H1 (cell line): ENCODE results near the gene RASAL2. TPM values are rescaled to one million over a fixed set of nuclear protein-coding genes. Genes with fewer than 3 reads are reported as not detected.

Experiments used
- CTCF ChIA-PET: fragments of 300-600 bp; sonication (Branson Sonifier 250); formaldehyde crosslinking; loops from one replicate; lab custom pipeline; 2021; ENCODE audit not compliant: partially characterized antibody; lab: Charles Lee
- POLR2A ChIA-PET: fragments of 300-600 bp; sonication (Branson Sonifier 250); formaldehyde crosslinking; loops from one replicate; lab custom pipeline; 2021; ENCODE audit warnings: inconsistent platforms; ENCODE audit not compliant: partially characterized antibody; lab: Charles Lee
- DNase-seq, 2 experiments: peaks; one replicate each; pipeline versions ENCODE4 v3.0.0 to v3.0.0-alpha.2; 2010 to 2022; ENCODE audit warnings: low spot score in 2 of 2, low read depth in 1 of 2, mixed read lengths in 1 of 2
- FAIRE-seq: peaks from 2 replicates; lab custom pipeline; 2011; peaks lifted over from hg19 to GRCh38; lab: Jason Lieb, UNC
- H2AFZ ChIP-seq: 2 replicates; pipeline ENCODE4 v1.8.1; 2012; ENCODE audit warnings: low read length, inconsistent platforms
- H2AK5ac ChIP-seq: 2 replicates; pipeline ENCODE4 v1.6.1; 2013; ENCODE audit warnings: low read depth, low read length
- H2BK120ac ChIP-seq: replicated peaks from 2 replicates; pipeline ENCODE3; 2013; ENCODE audit warnings: low read depth, low read length, inconsistent platforms
- H2BK12ac ChIP-seq: 2 replicates; pipeline ENCODE4 v1.6.1; 2013; ENCODE audit warnings: low read depth, low read length
- H2BK15ac ChIP-seq: 2 replicates; pipeline ENCODE4 v1.6.1; 2013; ENCODE audit warnings: low read length
- H2BK20ac ChIP-seq: 2 replicates; pipeline ENCODE4 v1.6.1; 2013; ENCODE audit warnings: low read length
- H2BK5ac ChIP-seq: 2 replicates; pipeline ENCODE4 v1.6.1; 2013; ENCODE audit warnings: low read depth, low read length
- H3K14ac ChIP-seq: 2 replicates; pipeline ENCODE4 v1.6.1; 2013; ENCODE audit warnings: inconsistent platforms; ENCODE audit not compliant: insufficient read length
- H3K18ac ChIP-seq: 2 replicates; pipeline ENCODE4 v1.6.1; 2013; ENCODE audit warnings: low read length; ENCODE audit errors: extremely low read depth
- H3K23ac ChIP-seq: 2 replicates; pipeline ENCODE4 v1.6.1; 2013; ENCODE audit warnings: inconsistent platforms; ENCODE audit not compliant: insufficient read length
- H3K23me2 ChIP-seq: 2 replicates; pipeline ENCODE4 v1.6.1; 2013; ENCODE audit warnings: low read depth, low read length
- H3K27ac ChIP-seq: 2 replicates; pipeline ENCODE4 v1.6.1; 2011; ENCODE audit warnings: low read depth, low read length, inconsistent platforms
- H3K27me3 ChIP-seq, 4 experiments: replicated peaks in 1 of 4; 1 replicate in 1 of 4; 2 replicates in 3 of 4; pipeline versions ENCODE4 v1.6.1 to v1.8.1; 2011 to 2013; ENCODE audit warnings: low read length in 3 of 4, mild to moderate bottlenecking in 3 of 4, inconsistent platforms in 2 of 4, mixed read lengths in 2 of 4, moderate library complexity in 1 of 4; ENCODE audit not compliant: control insufficient read depth in 3 of 4, insufficient read depth in 3 of 4; ENCODE audit errors: extremely low read depth in 1 of 4
- H3K36me3 ChIP-seq, 4 experiments: 2 replicates each; pipeline versions ENCODE4 v1.6.1 to v1.8.1; 2011 to 2013; ENCODE audit warnings: mild to moderate bottlenecking in 4 of 4, low read length in 3 of 4, moderate library complexity in 2 of 4, control low read depth in 1 of 4, inconsistent platforms in 1 of 4; ENCODE audit not compliant: insufficient read depth in 4 of 4, control insufficient read depth in 2 of 4
- H3K4ac ChIP-seq: replicated peaks from 2 replicates; pipeline ENCODE3; 2013; ENCODE audit warnings: low read length, low read depth, mixed read lengths, inconsistent platforms; ENCODE audit not compliant: insufficient read length
- H3K4me1 ChIP-seq, 4 experiments: replicated peaks in 1 of 4; 1 replicate in 1 of 4; 2 replicates in 3 of 4; pipeline versions ENCODE4 v1.6.1 to v1.8.1; 2011 to 2013; ENCODE audit warnings: low read length in 3 of 4, inconsistent platforms in 2 of 4, mixed read lengths in 1 of 4; ENCODE audit not compliant: insufficient read depth in 4 of 4, control insufficient read depth in 3 of 4
- H3K4me2 ChIP-seq, 2 experiments: 2 replicates each; pipeline versions ENCODE4 v1.6.1 to v1.8.1; 2011 to 2013; ENCODE audit warnings: low read depth in 2 of 2, low read length in 2 of 2, control low read depth in 1 of 2, inconsistent platforms in 1 of 2, mild to moderate bottlenecking in 1 of 2; ENCODE audit not compliant: insufficient read depth in 1 of 2
- H3K4me3 ChIP-seq, 4 experiments: fragments of 200-600, 300-600 bp in 1 of 4; sonication (generic), shearing (Covaris generic), sonication (Bioruptor Twin) in 1 of 4; 2 replicates each; pipeline versions ENCODE4 v1.5.1 to v1.8.1; 2011 to 2016; ENCODE audit warnings: low read length in 4 of 4, low read depth in 3 of 4, control low read depth in 2 of 4, inconsistent platforms in 2 of 4, mild to moderate bottlenecking in 2 of 4, mixed read lengths in 1 of 4, moderate library complexity in 1 of 4; ENCODE audit not compliant: insufficient read depth in 2 of 4; ENCODE audit errors: extremely low read depth in 1 of 4
- H3K56ac ChIP-seq: replicated peaks from 2 replicates; pipeline ENCODE3; 2013; ENCODE audit warnings: low read depth, mild to moderate bottlenecking, mixed read lengths, low read length, inconsistent platforms; ENCODE audit not compliant: insufficient read length
- H3K79me1 ChIP-seq: 2 replicates; pipeline ENCODE4 v1.6.1; 2013; ENCODE audit warnings: low read depth, low read length, control low read depth
- H3K79me2 ChIP-seq, 2 experiments: 2 replicates each; pipeline versions ENCODE4 v1.6.1 to v1.8.1; 2012 to 2013; ENCODE audit warnings: low read length in 2 of 2, mild to moderate bottlenecking in 2 of 2, inconsistent platforms in 1 of 2; ENCODE audit not compliant: insufficient read depth in 2 of 2, control insufficient read depth in 1 of 2
- H3K9ac ChIP-seq, 4 experiments: replicated peaks in 1 of 4; 1 replicate in 1 of 4; 2 replicates in 3 of 4; pipeline versions ENCODE4 v1.6.1 to v1.8.1; 2011 to 2013; ENCODE audit warnings: low read depth in 3 of 4, low read length in 3 of 4, control low read depth in 2 of 4, mild to moderate bottlenecking in 2 of 4, moderate library complexity in 2 of 4, inconsistent platforms in 1 of 4; ENCODE audit errors: extremely low read depth in 1 of 4
- H3K9me3 ChIP-seq, 2 experiments: 2 replicates each; pipeline versions ENCODE4 v1.6.1 to v1.8.1; 2012 to 2013; ENCODE audit warnings: mild to moderate bottlenecking in 2 of 2, moderate library complexity in 2 of 2, control low read depth in 1 of 2, inconsistent platforms in 1 of 2, low read depth in 1 of 2, low read length in 1 of 2, mixed read lengths in 1 of 2; ENCODE audit not compliant: insufficient read depth in 2 of 2
- H4K20me1 ChIP-seq, 2 experiments: replicated peaks in 1 of 2; 2 replicates each; pipeline versions ENCODE3 to v1.8.1; 2011 to 2013; ENCODE audit warnings: inconsistent platforms in 2 of 2, low read length in 2 of 2, mild to moderate bottlenecking in 1 of 2; ENCODE audit not compliant: insufficient read depth in 2 of 2, control insufficient read depth in 1 of 2
- H4K5ac ChIP-seq: 2 replicates; pipeline ENCODE4 v1.6.1; 2013; ENCODE audit warnings: low read length, low read depth, mixed read lengths, inconsistent platforms; ENCODE audit not compliant: insufficient read length
- H4K8ac ChIP-seq: 2 replicates; pipeline ENCODE4 v1.8.0; 2013; ENCODE audit warnings: mild to moderate bottlenecking, moderate library complexity, low read length, inconsistent platforms; ENCODE audit not compliant: insufficient read depth; ENCODE audit errors: extremely low read depth
- H4K91ac ChIP-seq: replicated peaks from 2 replicates; pipeline ENCODE3; 2013; ENCODE audit warnings: low read length, mixed read lengths, inconsistent platforms; ENCODE audit not compliant: insufficient read length
- ATF3 ChIP-seq: IDR thresholded peaks from 2 replicates; pipeline ENCODE4 v1.6.1; 2011; ENCODE audit warnings: low read depth, mild to moderate bottlenecking, low read length; ENCODE audit not compliant: insufficient read depth
- WGBS, 2 experiments: shearing (Covaris generic) in 1 of 2; methylation state at CpG; one replicate each; pipeline versions ENCODE4 v1.1.6 to v1.1.7; 2013 to 2015; ENCODE audit warnings: low lambda C conversion rate in 2 of 2, mixed read lengths in 2 of 2, inconsistent platforms in 1 of 2, low coverage in 1 of 2, missing lambda C conversion rate in 1 of 2; ENCODE audit not compliant: insufficient replicate concordance in 2 of 2, insufficient coverage in 1 of 2, insufficient read length in 1 of 2; ENCODE audit errors: extremely low coverage in 1 of 2, missing lambda C conversion rate in 1 of 2; 5-methylcytosine and 5-hydroxymethylcytosine counted together
- polyA plus RNA-seq, 7 experiments: library from polyadenylated mRNA; depleted of rRNA in 3 of 7; stranded (reverse) in 5 of 7; unstranded in 2 of 7; fragments of >200 nt in 5 of 7; fragments of 200-250 nt in 2 of 7; gene quantifications; 1 replicate in 5 of 7; 2 replicates in 1 of 7; 4 replicates in 1 of 7; pipeline versions ENCODE4 v1.2.1 to v1.2.3, GENCODE V29; 2011 to 2013; ENCODE audit warnings: missing spikeins in 2 of 7, mixed read lengths in 2 of 7
- total RNA-seq: library from RNA; stranded (reverse); fragmentation: NEBNext Ultra II Directional; extraction: Animal tissue kit (Norgen Biotek cat#: 25700); gene quantifications from 2 replicates; pipeline ENCODE4 v1.2.1, GENCODE V29; 2021

RASAL2 gene
- total and polyA plus RNA-seq, 2 of the 8 experiments (the other 6 are each of a cell fraction or from before 2014, with no cell fraction given), result 15.9 to 32.5 TPM

DNA sequence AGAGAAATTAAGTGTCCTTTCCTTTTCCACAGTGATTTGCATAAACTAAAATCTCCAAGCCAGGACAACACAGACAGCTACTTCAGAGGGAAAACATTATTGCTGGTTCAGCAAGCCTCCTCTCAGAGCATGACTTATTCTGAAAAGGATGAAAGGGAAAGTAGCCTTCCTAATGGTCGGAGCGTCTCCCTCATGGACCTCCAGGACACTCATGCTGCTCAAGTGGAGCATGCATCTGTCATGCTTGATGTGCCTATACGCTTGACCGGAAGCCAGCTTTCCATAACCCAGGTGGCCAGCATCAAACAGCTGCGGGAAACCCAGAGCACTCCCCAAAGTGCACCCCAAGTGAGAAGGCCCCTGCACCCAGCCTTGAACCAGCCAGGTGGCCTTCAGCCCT, 363.7 kb downstream of the RASAL2 start:
- FAIRE-seq (no peak), DNase-seq (no peak)
- no peak overlapping the region for H2AFZ ChIP-seq
- no peak overlapping the region for H2BK5ac ChIP-seq
- no peak for TF ChIP-seq ATF3
- WGBS, 2 experiments, result 92% methylated on average over 5 of the region's 5 CpGs; no CpG with 5 or more reads in 1 of the 2 experiments
- no peak overlapping the region for H2BK120ac ChIP-seq
- H3K27ac ChIP-seq, result no peak overlapping the region
- H4K91ac ChIP-seq, result no peak overlapping the region
- no peak overlapping the region for H3K4me2 ChIP-seq
- H3K27me3 ChIP-seq, result no peaks in the 10 kb centered on the region
- H3K9me3 ChIP-seq, result no peaks in the 10 kb centered on the region
- no peaks in the 10 kb centered on the region for H3K79me1 ChIP-seq
- no peak overlapping the region for H4K5ac ChIP-seq
- no peaks in the 10 kb centered on the region for H3K23me2 ChIP-seq
- H2BK12ac ChIP-seq, result no peak overlapping the region
- H3K4me1 ChIP-seq, result no peaks in the 10 kb centered on the region; a peak in 1 of 7 replicates
- H3K4ac ChIP-seq, result no peak overlapping the region
- no peak overlapping the region for H3K9ac ChIP-seq
- no peak overlapping the region for H3K14ac ChIP-seq
- H4K8ac ChIP-seq, result no peak overlapping the region; the same call in 1 of the 2 replicates
- POLR2A ChIA-PET, result no interaction called here
- H3K56ac ChIP-seq, result no peak overlapping the region
- peaks cover 0 to 11% (median 3%) of the 10 kb centered on the region in 4 experiments; a peak in 5 of 8 replicates for H3K36me3 ChIP-seq
- no peak overlapping the region for H3K23ac ChIP-seq
- no peaks in the 10 kb centered on the region for H3K79me2 ChIP-seq
- H4K20me1 ChIP-seq, result no peaks in the 10 kb centered on the region
- no peak overlapping the region for H2BK15ac ChIP-seq
- no peak overlapping the region for H2AK5ac ChIP-seq
- H2BK20ac ChIP-seq, result no peak overlapping the region
- no peak overlapping the region for H3K18ac ChIP-seq
- CTCF ChIA-PET, result interaction anchor here (1.3 to 2.0 kb wide), 2 partner anchors 42 to 44 kb away, joined by 3 to 6 read pairs; no protein-coding TSS in a partner anchor
- H3K4me3 ChIP-seq, result no peak overlapping the region
